T follicular helper cell (primary cell): Measurements from ENCODE around the gene CD300LF.

Experiments used
- DNase-seq: peaks from one replicate; pipeline ENCODE4 v3.0.0-alpha.2; 2020; ENCODE audit warnings: low read depth
- total RNA-seq, 2 experiments: gene quantifications; one replicate each; lab custom pipeline; 2026; lab: John Stamatoyannopoulos, UW

The CD300LF gene
- total RNA-seq, result 0.04 to 0.06 reads per million in 2 experiments

DNA sequence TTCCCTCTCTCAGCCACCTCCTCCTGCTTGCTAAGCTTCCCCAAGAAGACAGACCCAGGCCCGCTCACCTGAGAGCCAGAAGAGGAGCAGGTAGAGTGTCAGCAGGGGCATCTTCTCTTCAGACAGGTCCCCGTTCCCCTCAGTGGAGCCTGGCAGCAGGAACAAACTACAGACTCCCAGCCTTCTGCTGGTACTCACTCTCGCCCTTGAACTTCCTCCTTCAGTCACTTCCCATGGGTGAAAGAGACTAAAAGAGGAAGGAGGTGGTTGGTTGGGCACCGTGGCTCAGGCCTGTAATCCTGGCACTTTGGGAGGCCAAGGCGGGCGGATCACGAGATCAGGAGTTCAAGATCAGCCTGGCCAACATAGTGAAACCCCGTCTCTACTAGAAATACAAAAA lies at the start of gene CD300LF:
CD300LF (minus strand) TSS at position 168 of the 400 bp plus-strand sequence; CDS start at position 111, 57 bp downstream.
- no peak for DNase-seq

DNA sequence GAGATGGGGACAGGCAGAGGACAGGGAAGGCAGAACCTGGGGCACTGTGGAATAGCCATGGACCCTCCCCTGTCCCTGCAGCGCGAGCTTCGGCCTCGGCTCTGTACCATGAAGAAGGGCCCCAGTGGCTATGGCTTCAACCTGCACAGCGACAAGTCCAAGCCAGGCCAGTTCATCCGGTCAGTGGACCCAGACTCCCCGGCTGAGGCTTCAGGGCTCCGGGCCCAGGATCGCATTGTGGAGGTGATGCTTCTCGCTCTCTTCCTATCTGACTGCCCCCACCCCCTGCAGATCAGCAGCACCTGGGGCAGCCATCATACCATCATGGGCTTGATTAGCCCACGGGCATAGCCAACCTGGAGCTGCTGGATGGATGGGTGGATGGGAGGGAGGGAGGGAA lies 49.2 kb upstream of the CD300LF start:
- no peak for DNase-seq

DNA sequence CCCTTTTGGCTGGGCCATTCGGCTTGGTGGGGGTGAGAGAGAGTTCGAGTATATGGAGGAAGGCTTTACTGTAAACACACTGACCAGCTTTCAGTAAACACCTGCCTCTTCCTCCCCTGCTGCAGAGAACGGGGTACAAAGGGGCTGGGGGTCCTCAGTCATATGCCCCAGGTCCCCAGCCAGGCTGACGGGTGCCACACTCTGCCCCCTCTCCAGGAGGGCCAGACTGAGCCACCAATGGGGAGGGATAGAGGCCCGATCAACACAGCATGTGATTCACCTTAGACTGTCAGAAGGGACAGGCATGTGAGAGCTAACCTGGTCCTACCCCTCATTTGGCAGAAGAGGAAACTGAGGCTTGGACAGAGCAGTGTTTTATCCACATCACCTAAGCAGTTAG lies 48.7 kb upstream of the CD300LF start:
- DNase-seq, result no peak

DNA sequence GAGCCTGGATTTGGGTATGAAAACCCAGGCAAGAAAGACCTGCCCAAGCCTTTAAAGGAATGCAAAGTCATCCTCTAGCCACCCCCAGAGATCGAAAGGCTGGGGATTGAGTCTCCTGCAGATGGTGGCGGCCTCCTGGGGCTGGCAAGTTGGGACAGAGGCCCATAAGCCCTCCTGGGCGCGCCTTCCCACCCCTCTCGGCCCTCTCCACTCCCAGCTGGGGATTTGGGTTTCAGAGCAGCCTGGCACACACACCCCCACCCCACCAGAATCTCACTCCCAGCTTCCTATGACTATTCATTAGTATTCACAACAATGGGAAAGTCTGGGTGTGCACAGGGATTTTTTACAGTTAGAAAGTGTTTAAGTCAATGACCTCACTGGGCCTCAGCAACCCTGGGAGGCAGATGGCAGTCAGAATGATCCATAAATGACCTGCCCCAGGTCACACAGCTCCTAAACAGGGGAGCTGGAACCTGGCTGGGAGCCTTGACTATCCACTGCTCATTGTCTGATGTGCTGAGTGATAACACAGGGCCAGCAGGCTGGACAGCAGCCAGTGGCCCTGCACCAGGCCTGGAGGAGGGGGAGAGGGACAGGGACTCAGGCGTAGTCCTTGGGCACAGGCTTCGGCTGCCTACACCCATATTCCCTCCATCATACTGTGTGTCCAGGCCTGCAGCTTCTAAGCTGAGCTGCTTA lies 47.8 kb upstream of the CD300LF start:
- DNase-seq, result no peak

DNA sequence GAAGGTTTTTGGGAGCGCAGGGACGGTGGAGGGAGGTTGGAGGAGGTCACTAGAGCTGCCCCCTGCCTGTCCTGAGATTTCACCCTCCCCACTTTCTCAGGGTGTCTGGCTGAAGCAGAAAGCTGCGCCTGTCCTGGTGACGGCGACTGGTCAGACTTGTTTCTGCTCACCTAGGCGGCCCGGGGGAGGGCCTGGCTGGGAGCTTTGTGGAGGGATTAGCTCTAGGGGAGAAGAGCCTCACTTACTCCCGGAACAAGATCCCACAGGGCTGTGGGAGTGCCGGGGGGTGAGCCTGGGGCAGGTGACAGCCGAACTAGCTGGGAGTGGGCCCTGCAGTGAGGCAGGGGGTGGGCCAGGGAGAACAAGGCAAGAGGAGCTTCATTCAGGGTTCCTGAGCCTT lies 47.2 kb upstream of the CD300LF start:
- DNase-seq, result no peak

DNA sequence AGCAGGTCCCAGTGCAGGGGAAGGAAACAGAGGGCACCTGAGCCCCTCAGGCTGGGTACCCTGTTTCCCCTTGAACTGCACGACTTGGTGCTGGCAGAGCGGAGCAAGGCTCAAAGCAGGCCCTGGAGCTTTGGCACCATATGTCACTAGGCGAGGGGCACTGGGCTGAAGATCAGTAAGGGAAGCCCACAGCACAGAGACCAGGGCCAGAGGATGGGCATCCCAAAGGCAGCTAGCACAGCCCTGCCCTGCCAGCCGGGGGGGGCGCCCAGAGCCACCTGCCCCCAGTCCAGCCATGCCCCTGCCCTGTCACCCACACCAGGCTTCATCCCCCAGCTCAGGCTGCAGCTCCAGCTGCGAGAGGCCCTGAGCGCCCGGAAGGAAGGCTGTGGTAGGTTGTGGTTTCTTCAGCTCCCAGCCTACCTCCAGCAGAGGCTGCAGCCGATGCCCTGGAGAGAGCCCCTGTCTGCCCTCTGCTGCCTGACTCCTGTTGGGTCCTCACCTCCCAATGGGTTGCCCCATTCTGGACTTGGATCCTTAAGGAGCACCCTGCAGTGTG lies 46.6 kb upstream of the CD300LF start:
- no peak for DNase-seq

DNA sequence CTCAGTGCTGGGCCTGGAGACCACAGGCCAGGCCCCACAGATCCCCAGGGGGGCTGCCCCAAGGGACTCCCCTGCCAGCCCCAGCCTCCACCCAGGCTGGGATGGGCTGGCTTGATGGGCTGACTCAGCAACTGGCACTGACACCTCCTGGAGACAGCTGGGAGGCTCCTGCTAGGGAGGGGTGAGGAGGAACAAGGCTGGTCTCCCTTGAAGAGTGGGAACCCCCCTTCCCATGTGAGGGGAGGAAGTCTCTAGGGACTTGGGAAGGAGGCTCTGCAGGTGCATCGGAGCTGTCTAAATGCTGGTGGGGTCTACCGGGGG lies 46.1 kb upstream of the CD300LF start:
- DNase-seq, result no peak

DNA sequence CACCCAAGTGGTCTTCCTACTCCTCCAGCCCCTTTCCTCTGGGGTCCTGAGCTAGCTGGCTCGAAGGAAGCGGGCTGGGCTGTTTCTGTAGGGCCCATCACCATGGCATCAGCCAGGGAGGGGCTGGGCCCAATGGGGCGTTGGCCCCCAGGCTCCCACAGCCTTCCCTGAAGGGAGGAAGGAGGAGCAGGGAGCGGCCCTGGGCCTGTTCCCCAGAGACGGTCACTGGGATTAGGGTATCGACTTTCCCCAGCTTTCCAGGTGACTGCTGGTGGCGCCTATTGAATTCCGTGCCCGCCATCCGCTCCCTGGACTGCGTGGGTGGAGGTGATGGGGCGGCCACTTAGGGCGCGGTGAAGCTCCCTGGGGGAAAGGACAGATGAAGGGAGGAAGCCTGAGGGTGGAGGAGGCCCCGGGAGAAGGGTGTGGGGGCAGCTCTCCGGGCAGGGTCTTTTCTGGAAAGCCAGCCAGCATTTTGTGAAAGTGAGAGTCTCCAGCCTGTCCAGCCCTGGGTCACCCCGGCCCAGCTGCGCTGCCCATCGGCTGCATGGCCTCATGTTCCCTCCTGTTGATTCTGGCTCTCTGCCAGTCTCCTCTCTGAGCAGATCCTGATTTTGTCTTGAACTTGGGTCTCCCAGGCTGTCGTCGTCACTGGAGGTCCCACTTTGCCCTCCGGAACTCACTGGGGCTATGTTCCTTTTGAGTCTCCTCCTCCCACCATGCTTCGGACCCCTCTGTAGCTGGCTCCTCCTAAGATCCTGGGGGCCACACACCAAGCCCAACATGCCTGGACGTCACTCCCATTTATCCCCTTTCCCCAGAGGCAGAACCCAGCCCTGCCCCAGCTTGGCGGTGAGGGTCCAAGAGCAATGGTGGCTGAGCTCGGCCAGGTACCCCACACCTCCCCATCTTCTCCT lies 45.5 kb upstream of the CD300LF start:
- DNase-seq, result no peak

DNA sequence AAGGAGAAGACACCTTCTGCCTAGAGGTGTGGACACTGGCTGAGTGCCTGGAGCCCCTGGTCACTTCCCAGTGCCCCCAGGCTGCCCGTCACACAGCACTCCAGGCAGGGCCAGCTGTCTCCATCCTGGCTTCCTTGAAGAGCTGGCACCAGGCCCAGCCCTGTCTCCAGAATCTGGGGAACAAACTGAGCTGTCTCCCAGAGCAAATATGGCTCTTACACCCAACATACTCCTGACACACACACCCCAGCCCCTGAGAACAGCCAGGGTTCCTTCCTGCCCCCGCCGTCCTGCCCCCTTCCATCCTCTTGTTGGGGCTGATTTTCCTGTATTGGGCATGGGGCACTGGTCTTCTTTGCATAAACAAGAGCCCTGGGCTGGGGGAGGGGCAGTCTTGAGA lies 44.8 kb upstream of the CD300LF start:
- no peak for DNase-seq

DNA sequence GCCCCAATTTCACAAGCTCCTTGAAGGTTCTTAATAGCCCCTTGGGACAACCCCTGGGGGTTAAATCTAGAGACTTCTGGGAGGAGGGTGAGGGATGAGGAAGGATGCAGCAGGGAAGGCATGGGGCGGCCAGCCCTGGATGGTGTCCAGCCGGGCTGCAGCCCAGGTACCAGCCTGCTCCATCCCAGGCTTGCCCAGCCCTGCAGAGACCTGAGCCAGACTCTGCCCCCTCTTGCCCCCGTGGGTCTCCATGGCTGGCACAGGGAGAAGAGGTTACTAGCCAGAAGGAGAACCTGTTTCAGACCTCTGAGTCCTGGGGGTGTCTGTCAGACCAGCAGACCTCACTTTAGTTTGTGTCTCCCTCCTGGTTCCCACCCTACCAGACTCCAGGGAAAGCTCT lies 44.2 kb upstream of the CD300LF start:
- no peak for DNase-seq

DNA sequence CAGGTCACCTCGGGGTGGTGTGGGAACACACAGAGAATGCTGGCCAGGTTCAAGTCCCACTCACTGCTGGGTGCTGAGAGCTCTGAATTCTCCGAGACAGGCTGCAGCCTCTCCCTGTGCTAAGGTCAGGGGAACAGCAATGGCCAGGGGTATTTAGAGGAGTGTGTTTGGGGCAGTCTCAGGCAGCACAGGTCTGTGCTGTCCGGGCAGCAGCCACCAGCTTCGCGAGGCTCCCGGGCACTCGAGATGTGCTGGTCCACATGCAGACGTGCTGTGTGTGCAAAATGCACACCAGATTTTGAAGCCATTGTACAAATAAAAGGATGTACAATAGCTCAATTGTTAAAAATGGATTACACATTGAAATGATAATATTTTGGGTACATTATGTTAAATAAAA lies 42.8 kb upstream of the CD300LF start:
- no peak for DNase-seq

DNA sequence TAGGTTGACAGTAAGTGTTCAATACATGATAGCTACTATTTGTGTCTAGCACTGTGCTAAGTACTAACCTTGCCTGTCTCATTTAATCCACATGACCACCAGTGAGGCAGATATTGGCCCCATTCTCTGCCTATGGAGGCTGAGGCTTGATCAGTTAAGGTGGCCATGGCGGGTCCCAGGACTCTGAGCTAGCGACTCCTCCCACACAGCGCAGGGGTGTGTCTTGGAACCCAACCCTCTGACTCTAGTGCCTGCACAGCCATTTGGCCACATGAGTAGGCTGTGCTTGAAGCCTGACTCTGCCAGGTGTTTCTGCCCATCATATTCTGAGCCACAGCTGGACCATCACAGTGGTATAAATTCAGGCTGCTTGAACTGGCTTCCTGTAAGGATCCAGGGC lies 42.1 kb upstream of the CD300LF start:
- DNase-seq, result no peak

DNA sequence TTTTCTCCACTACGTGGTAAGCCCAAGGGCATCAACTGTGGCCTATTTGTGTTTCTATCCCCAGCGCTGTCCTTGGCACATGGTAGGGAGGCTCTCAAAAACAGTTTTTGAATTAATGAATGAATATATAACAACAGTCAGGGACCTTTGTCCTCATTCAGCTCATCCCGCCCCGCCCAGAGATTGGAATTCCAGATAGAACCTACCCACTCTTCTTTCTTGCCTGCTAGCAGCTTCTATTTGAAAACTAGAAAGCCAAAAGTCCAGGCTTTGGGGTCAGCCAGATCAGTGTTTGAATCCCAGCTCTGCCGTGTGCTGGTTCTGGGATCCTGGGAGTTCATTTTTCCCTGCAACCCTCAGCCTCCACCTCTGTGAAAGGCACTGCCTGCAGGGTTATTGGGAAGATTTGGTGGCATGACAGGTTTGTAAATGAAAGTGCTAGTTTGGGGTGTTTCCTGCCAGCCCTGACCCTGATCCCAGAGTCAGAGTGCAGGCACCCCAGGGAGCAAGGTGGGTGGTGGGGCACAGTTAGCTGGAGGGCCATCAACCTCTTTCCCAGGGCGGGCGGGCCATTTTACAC lies 40.2 kb upstream of the CD300LF start:
- DNase-seq, result no peak

DNA sequence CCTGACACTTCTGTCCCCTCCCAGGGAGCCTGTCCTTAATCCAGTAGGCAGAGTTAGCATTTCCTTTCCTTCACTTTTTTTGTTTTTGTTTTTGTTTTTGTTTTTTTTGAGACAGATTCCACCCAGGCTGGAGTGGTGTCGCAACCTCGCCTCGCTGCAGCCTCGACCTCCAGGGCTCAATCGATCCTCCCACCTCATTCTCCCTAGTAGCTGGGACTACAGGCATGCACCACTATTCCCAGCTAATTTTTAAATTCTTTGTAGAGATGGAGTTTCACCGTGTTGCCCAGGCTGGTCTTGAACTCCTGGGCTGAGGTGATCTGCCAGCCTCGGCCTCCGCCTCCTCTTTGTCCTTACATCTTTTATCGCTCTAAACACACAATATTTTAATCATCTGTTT lies 39.7 kb upstream of the CD300LF start:
- no peak for DNase-seq

DNA sequence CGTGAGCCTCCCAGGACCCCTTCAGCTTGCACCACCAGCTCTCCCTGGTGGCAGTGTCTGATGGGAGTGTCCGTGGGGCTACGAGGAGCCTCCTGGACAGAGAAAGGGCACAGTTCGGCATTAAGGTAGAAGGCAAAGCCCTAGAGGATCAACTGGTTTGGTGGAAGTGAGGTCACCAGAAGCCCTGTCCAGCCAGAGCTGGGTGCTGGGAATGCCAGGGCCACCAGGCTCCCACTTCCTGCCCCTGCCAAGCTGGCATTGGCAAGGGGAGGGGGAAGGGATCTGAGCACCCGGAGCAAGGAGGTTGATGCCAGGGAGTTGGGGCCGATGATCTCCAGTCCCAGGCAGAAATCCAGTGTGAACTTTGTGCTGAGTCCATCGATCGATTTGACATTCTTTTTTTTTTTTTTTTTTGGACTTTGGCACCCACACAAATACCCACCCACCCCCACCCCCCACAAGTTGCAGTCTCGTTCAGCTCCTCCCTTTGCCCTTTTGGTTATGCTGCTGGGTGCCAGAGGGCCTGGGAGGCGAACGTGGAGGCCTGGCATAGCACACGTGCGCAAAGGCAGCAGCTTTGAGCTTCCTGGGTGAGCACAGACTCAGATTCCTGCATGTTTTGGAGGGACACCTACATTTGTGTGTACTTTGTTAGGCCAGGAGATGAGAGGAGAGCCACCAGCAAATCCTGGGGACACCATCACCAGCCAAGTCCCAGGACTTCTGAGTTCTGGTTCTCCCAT lies 37.8 kb upstream of the CD300LF start:
- no peak for DNase-seq

DNA sequence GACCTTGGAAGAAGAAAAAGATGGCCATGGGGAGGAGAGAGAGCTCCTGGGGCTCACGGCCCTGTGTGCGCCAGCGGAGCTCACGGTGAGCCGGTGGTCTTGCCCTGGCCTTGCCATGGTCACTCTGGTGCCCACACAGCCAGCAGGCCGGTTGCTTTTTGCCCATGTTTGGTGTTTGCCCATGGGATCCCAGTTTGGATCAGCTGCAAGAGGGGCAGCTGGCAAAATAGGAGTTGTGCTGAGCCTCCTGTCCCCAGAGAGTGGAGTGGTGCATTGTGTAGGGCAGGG lies 37.3 kb upstream of the CD300LF start:
- DNase-seq, result no peak

DNA sequence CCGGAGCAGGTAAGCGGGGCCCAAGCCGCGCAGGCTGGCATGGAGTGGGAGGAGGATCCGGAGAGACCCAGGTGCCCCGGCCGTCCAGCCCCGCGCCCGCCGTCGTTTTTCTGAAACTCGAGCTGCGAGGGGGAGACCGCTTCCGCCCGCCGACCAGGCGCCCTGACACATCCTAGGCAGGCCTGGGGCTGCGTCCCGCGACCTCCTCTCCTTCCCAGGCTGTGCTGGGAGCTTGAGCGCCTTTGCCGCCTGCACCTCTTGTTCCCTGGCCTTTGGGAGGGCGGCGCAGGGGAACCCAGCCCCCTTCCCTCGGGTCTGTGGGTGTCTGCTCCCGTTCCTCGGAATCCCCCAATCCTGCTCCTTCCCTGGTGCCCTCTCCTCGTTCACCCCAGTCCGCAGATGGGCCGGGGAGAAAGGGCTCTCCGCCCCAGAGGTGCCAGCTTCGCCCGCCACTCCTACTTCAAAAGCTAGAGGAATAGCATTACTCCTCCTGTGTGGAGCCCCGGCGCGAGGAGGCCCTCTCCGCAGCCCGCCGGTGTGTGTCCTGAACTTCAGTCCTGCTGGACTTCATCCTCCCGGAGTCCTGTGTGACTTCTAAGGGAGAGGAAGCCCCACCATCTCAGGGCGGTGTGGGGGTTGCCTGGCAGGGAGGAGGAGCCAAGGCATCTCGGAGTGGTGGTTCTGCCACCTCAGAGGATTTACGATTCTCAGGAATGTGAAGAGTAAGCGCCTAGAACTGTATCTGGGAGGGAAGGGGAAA lies 36.7 kb upstream of the CD300LF start:
- DNase-seq, result no peak

DNA sequence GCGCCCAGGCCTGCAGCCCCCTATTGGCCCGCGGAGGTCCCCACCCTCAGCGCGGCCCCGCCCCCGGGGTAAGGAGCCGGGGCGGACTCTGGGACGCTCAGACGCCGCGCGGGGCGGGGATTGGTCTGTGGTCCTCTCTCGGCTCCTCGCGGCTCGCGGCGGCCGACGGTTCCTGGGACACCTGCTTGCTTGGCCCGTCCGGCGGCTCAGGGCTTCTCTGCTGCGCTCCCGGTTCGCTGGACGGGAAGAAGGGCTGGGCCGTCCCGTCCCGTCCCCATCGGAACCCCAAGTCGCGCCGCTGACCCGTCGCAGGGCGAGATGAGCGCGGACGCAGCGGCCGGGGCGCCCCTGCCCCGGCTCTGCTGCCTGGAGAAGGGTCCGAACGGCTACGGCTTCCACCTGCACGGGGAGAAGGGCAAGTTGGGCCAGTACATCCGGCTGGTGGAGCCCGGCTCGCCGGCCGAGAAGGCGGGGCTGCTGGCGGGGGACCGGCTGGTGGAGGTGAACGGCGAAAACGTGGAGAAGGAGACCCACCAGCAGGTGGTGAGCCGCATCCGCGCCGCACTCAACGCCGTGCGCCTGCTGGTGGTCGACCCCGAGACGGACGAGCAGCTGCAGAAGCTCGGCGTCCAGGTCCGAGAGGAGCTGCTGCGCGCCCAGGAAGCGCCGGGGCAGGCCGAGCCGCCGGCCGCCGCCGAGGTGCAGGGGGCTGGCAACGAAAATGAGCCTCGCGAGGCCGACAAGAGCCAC lies 36.0 kb upstream of the CD300LF start, which contains the start of gene NHERF1:
NHERF1 (plus strand) TSS at position 100 of the 750 bp plus-strand sequence; CDS start at position 319, 219 bp downstream.
- DNase-seq, result peak; percentile 89

DNA sequence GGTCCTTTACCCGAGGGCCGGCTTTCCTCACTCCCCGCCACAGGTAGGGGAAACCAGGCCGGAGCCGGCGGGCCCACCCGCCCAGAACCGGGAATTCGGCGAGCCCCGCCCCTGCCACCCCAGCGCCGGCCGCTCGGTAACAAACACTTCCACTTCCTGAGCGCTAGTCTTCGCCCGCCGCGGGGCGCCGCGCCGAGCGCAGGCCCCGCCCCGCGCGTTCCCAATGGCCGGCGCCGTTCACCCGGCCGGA lies 35.5 kb upstream of the CD300LF start:
- no peak for DNase-seq

DNA sequence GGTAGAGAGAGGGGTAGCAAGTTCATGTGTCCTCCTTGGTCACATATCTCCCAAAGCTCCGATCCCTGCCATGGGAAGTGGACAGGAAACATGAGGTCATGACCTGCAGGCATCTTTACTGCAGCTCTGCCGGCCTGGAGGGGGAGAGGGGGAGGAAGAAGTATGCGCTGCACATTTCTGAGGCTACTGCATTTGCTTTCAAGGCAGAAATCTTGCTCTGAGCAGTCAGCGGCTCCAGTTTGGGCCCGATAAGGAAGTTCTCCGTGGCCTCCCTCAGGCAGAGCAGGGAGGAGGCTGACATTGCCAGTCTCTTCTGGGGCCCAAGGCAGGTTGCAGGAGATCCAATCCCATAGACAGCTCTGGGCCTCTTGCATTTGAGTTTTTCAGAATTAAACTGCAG lies 34.2 kb upstream of the CD300LF start:
- no peak for DNase-seq

DNA sequence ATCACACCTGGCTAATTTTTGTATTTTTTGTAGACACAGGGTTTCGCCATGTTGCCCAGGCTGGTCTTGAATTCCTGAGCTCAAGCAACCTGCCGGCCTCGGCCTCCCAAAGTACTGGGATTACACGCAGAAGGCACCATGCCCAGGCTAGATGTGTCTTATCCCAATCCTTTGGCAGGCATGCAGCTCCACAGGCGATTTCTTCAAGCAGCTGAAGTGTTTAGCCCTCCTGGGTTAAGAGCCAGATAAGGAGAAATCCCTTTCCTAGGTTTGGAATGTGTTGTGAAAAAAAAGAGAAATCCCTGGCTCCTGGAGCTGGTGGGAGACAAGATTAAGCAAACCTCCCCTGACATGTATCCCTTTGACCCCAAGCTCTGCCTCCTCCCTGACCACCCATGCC lies 33.7 kb upstream of the CD300LF start:
- DNase-seq, result no peak
